ENCODE data around the gene PLCL2. TPM values are rescaled to one million over a fixed set of nuclear protein-coding genes. Genes with fewer than 3 reads are reported as not detected.

The PLCL2 gene
- polyA plus RNA-seq, 1 experiment: 1.9 TPM

- ChIA-PET CTCF (interaction anchor here (1.5 kb wide), 1 partner anchor 12 kb away, joined by 6 read pairs; no protein-coding TSS in a partner anchor), POLR2A (no interaction called here)
- DNase-seq (ENCODE audit: low read depth): no peak
- TF ChIP-seq, protein P1, sequence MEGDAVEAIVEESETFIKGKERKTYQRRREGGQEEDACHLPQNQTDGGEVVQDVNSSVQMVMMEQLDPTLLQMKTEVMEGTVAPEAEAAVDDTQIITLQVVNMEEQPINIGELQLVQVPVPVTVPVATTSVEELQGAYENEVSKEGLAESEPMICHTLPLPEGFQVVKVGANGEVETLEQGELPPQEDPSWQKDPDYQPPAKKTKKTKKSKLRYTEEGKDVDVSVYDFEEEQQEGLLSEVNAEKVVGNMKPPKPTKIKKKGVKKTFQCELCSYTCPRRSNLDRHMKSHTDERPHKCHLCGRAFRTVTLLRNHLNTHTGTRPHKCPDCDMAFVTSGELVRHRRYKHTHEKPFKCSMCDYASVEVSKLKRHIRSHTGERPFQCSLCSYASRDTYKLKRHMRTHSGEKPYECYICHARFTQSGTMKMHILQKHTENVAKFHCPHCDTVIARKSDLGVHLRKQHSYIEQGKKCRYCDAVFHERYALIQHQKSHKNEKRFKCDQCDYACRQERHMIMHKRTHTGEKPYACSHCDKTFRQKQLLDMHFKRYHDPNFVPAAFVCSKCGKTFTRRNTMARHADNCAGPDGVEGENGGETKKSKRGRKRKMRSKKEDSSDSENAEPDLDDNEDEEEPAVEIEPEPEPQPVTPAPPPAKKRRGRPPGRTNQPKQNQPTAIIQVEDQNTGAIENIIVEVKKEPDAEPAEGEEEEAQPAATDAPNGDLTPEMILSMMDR (IDR thresholded peaks at IDR 0.05; ENCODE audit: insufficient read depth, low read depth, low read length): no peak
- Histone ChIP-seq H3K27me3 (ENCODE audit: control insufficient read depth, insufficient read depth, low read length) (no peaks in the 10 kb centered on the region), H3K4me3 (ENCODE audit: low read depth, low read length) (no peak overlapping the region), H3K36me3 (ENCODE audit: control insufficient read depth, insufficient read depth, low read length) (no peaks in the 10 kb centered on the region)
Observed at GRCh38 chr3:17003457-17003856, 118.7 kb downstream of the PLCL2 start.

DNA sequence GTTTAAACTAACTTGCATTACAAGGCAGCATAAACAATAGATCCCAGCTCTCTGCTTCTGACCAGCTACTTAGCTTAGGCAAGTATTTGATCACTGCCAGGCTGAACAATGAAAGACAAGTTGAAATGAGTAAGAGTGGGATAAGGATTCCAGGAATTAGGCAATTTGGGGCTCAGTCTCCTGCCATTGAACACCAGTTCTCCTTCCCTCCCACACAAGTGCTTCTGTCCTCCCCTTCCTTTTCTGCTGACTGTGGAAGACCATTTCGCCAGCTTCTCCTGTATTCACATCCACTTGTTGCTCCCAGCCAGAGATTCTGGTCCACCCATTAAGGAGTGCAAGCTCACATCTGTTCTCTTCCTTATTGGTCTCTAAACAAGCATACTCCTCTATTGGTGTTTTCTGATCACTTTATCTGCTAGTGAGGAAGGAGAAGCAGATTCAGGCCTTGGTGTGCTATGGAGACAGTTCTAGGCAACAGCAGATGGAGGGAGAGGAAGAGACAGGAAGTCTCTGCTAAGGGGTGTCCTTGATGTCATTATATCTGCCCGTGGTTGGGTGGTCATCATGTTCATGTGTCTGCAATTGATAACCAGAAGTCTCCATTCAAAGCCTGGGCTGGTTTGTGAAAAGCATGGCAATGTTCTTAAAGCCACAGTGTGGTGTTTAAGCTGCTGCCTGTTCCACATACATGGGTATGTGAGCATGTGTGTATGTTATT is 121.5 kb downstream of the PLCL2 start:
- no peak for DNase-seq (ENCODE audit: low read depth)
- H3K4me3 ChIP-seq (ENCODE audit: low read depth, low read length): no peak overlapping the region
- no peaks in the 10 kb centered on the region for H3K27me3 ChIP-seq (ENCODE audit: control insufficient read depth, insufficient read depth, low read length)
- POLR2A ChIA-PET: no interaction called here
- CTCF ChIA-PET: interaction anchor here (0.6 kb wide), 1 partner anchor 84 kb away, joined by 3 read pairs; no protein-coding TSS in a partner anchor
- TF ChIP-seq, protein P1 (IDR thresholded peaks at IDR 0.05; ENCODE audit: insufficient read depth, low read depth, low read length): no peak
- no peaks in the 10 kb centered on the region for H3K36me3 ChIP-seq (ENCODE audit: control insufficient read depth, insufficient read depth, low read length)

- POLR2A ChIA-PET: no interaction called here
- H3K4me3 ChIP-seq (ENCODE audit: low read depth, low read length): no peak overlapping the region
- H3K36me3 ChIP-seq (ENCODE audit: control insufficient read depth, insufficient read depth, low read length): no peaks in the 10 kb centered on the region
- no peak for DNase-seq (ENCODE audit: low read depth)
- CTCF ChIA-PET: no interaction called here
- no peaks in the 10 kb centered on the region for H3K27me3 ChIP-seq (ENCODE audit: control insufficient read depth, insufficient read depth, low read length)
- TF ChIP-seq, protein P1 (IDR thresholded peaks at IDR 0.05; ENCODE audit: insufficient read depth, low read depth, low read length): no peak
Observed at GRCh38 chr3:17007284-17007683, 122.5 kb downstream of the PLCL2 start.

DNA sequence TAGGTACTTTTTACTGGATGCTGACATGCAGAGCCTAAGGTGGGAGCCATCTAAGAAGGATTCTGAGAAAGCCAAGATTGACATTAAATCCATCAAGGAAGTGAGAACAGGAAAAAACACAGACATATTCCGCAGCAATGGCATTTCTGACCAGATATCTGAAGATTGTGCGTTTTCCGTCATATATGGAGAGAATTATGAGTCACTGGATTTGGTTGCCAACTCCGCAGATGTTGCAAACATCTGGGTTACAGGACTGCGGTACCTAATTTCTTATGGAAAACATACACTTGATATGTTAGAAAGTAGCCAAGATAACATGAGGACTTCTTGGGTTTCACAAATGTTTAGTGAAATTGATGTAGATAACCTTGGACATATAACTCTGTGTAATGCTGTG is 125.1 kb downstream of the PLCL2 start:
- no peak overlapping the region for H3K4me3 ChIP-seq (ENCODE audit: low read depth, low read length)
- no peak for DNase-seq (ENCODE audit: low read depth)
- no peaks in the 10 kb centered on the region for H3K27me3 ChIP-seq (ENCODE audit: control insufficient read depth, insufficient read depth, low read length)
- ChIA-PET POLR2A (no interaction called here), CTCF (no interaction called here)
- TF ChIP-seq, protein P1 (IDR thresholded peaks at IDR 0.05; ENCODE audit: insufficient read depth, low read depth, low read length): no peak
- H3K36me3 ChIP-seq (ENCODE audit: control insufficient read depth, insufficient read depth, low read length): no peaks in the 10 kb centered on the region

- ChIA-PET CTCF (no interaction called here), POLR2A (no interaction called here)
- H3K27me3 ChIP-seq (ENCODE audit: control insufficient read depth, insufficient read depth, low read length): no peaks in the 10 kb centered on the region
- no peaks in the 10 kb centered on the region for H3K36me3 ChIP-seq (ENCODE audit: control insufficient read depth, insufficient read depth, low read length)
- no peak for DNase-seq (ENCODE audit: low read depth)
- TF ChIP-seq, protein P1 (IDR thresholded peaks at IDR 0.05; ENCODE audit: insufficient read depth, low read depth, low read length): no peak
- no peak overlapping the region for H3K4me3 ChIP-seq (ENCODE audit: low read depth, low read length)
Observed at GRCh38 chr3:17011728-17012338, 127.1 kb downstream of the PLCL2 start.
